ENCODE measurements around the gene ITGA3.

The ITGA3 gene

GRCh38 chr17:50072925-50073324 lies 17.0 kb downstream of the ITGA3 start:
- DNase-seq: no peak

DNA sequence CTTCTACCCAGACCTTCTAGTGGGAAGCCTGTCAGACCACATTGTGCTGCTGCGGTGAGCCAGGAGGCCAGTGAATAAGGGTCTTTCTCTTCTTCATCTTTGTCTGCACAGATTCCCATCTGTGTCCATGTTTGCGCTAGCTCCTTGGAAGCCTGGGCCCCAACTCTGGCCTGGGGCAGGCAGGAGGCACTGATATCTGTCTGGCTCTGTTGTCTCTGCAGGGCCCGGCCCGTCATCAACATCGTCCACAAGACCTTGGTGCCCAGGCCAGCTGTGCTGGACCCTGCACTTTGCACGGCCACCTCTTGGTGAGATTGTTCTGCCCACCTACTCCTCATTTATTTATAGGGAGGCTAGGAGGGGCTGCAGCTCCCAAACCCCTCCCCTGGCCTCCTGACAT lies 18.3 kb downstream of the ITGA3 start:
- DNase-seq: no peak

- no peak for DNase-seq
Observed at GRCh38 chr17:50075446-50076032, 19.6 kb downstream of the ITGA3 start.

DNA sequence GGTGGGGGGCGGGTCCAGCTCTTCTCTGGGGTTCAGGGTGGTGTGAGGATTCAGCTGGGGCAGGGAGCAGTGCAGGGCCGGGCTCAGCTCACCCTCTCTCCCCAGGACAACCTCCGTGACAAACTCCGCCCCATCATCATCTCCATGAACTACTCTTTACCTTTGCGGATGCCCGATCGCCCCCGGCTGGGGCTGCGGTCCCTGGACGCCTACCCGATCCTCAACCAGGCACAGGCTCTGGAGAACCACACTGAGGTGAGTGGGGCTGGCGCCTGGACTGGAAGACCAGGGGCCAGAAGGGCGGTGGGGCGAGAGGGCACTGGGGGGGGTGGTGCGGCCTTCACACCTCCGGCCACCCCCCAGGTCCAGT lies 20.3 kb downstream of the ITGA3 start:
- DNase-seq: no peak

- DNase-seq: no peak
Observed at GRCh38 chr17:50076591-50077235, 20.8 kb downstream of the ITGA3 start.

- no peak for DNase-seq
Observed at GRCh38 chr17:50078430-50078829, 22.5 kb downstream of the ITGA3 start.

GRCh38 chr17:50079334-50080095 lies 23.6 kb downstream of the ITGA3 start:
- DNase-seq: peak; percentile 28 to 51 (median 35)

GRCh38 chr17:50080096-50080480 lies 24.2 kb downstream of the ITGA3 start:
- no peak for DNase-seq

DNA sequence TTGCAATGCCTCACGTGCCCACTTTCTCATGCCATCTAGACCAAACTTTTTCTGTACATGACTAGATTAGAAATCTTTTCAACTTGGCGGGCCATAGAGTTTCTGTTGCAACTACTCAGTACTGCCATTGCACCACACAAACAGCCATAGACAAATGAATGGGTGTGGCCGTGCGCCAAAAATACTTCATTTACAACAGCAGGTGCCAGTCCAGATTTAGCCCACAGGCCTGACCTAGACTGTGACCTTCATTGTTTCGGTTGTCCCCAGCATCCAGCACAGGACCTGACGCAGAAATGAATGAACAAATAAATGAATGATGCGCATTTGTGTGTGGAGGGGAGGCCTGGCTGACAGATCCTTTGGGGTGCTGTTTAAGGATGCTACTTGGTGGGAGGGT lies 24.9 kb downstream of the ITGA3 start:
- no peak for DNase-seq

GRCh38 chr17:50081757-50082156 lies 25.8 kb downstream of the ITGA3 start:
- DNase-seq: no peak

DNA sequence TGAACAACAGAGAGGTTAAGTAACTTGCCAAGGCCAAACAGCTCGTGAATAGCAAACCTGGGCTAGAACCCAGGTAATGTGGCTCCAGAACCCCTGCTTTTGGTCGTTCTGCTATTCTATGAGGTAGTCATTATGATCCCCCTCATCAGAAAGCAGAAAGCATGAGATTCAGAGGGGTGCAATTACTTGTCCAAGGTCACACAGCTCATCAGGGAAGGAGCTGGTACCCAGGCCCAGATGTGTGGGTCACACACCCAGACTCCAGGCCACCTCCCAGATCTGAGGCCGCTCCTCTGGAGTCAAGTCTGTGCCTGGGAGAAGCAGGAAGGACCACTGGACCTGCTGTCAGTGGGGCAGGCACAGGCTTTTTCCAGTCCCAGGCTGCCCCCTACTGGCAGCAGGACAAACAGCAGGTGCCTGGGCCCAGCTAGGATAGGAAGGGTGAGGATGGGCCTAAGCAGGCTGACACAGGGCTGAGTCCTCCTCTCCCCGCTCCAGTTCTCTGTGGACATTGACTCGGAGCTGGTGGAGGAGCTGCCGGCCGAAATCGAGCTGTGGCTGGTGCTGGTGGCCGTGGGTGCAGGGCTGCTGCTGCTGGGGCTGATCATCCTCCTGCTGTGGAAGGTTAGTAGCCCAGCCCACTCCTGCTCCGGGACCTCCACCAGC lies 31.5 kb downstream of the ITGA3 start:
- DNase-seq: peak; percentile 77 to 81 (median 80)

DNA sequence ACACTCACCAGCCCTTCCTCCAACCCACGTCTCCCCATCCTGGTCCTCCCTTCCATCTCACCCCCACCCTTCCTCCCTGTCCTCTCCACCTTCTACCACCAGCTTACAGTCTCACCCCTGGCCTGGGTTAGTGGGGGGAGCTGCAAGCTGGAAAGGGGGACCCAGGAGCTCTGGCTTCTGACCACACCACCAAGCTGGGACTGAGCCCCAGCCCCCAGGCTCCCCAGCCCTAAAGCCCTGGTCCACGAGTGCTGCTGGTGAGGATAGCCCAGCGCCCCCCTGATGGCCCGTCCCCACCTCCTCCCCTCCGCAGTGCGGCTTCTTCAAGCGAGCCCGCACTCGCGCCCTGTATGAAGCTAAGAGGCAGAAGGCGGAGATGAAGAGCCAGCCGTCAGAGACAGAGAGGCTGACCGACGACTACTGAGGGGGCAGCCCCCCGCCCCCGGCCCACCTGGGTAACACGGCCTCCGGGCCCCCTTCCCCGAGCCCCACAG lies 32.0 kb downstream of the ITGA3 start:
- DNase-seq: no peak

- no peak for DNase-seq
Observed at GRCh38 chr17:50088952-50089825, 33.3 kb downstream of the ITGA3 start.

DNA sequence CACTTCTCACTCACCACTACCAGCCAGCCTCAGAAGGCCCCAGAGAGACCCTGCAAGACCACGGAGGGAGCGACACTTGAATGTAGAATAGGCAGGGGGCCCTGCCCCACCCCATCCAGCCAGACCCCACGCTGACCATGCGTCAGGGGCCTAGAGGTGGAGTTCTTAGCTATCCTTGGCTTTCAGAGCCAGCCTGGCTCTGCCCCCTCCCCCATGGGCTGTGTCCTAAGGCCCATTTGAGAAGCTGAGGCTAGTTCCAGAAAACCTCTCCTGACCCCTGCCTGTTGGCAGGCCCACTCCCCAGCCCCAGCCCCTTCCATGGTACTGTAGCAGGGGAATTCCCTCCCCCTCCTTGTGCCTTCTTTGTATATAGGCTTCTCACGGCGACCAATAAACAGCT lies 34.2 kb downstream of the ITGA3 start:
- no peak for DNase-seq

DNA sequence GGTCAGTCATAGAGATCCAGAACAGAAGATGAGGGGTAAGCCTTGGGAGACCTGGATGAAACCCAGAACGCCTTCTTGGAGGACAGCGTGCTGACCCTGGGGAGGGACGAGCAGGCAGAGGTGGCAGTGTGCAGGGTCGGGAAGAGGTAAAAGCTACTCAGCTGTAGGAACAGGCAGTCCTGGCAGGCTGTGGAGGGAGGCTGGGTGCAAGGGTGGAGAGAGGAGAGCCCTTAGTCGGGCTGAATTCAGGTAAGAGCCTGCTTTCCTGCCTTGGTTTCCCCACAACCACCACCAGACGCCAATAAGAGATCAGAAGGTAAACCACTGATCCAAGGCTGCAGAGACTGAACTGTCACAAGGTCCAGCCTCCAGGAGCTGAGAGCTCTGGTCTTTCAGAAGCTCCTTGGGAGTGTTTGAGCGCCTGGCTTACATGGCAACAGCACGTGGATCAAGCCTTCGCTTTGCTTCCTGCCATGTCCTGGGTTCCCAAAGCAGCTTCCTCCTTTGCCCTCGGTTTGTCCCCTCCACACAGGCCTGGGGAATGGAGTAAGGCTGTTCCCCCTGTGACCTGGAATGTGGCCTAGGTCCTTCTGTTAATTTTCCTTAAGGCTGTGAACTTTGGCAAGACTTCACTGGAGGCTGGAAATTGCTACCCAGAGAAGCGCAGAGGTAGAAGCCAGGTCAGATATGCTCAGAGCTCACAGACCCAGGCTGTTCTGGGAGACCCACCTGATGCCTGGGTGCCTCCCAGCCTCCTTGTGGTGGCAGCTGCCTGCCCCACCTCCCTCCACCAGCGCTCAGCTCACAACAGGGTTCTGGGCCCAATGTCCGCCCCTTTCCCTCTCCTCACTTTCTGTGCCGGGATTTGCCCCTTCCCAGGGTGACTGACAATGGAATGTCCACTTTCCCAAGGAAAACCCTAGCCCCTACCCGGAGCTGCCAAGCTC lies 35.3 kb downstream of the ITGA3 start:
- no peak for DNase-seq

DNA sequence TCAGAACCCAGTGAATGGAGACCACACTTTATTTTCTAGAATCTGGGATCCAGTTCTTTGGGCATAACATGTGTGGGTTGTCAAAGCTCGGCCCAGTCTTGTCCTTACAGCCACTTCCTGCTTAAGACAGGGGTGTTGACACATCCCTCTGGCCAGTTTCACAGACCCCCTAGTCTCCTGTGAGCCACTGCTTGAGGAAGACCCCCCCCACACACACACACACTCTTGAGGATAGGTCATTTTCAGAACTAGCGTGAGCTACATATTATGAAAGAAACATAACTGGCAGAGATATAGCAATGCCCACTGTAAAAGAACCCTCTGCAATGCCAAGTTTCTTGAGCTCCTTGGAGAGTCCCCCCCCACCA lies 36.0 kb downstream of the ITGA3 start:
- no peak for DNase-seq

DNA sequence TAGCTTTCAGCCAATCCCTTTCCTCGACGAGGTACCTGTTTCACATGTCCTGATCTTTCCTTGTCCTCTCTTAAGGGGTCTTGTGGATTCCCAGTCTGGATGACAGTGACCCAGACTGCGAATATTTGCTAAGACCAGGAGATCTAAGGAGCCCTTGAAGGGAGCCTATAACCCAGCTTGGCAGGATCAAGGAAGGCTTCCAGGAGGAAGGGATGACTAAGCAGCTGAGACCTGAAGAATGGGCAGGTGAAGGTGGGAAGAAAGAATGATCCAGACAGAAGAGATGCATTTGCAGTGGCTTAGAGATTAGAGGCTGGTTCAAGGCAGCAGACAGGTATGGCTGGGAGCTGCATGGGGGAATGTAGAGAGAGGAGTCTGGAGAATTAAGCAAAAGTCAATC lies 37.3 kb downstream of the ITGA3 start:
- no peak for DNase-seq

DNA sequence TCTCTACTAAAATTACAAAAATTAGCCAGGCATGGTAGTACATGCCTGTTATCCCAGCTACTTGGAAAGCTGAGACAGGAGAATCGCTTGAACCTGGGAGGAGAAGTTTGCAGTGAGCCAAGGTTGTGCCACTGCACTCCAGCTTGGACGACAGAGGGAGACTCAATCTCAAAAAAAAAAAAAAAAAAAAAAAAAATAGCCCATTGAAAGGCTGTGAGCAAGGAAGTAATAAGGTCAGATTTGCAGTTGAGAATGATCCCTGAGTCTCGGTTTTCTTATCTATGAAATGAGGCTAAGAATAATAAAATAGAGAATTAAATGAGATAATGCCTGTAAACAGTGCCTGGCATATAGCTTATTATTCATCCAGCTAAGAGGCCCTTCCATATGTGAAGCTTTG lies 37.9 kb downstream of the ITGA3 start:
- no peak for DNase-seq

GRCh38 chr17:50094243-50094752 lies 38.4 kb downstream of the ITGA3 start:
- peak; percentile 86 to 93 (median 92) for DNase-seq

GRCh38 chr17:50094753-50095619 lies 39.1 kb downstream of the ITGA3 start, which contains the start of gene PDK2:
Gene PDK2, plus strand, starts transcription at chr17:50095351. Its CDS starts 85 bp downstream, at chr17:50095436.
- peak; percentile 96 to 97 (median 96) for DNase-seq

Data from suppressor macrophage treated with lipopolysaccharide for 1 hour (primary cell).